ENCODE measurements around the gene PLB1.

- no peak for TF ChIP-seq POLR2AphosphoS5 (IDR thresholded peaks at IDR 0.05; ENCODE audit: low read depth, low read length)
- no peak for TF ChIP-seq POLR2A (IDR thresholded peaks at IDR 0.05; ENCODE audit: low read depth, low read length)
- TF ChIP-seq TAF1 (IDR thresholded peaks at IDR 0.05; ENCODE audit: borderline replicate concordance, low read depth, low read length): no peak
Observed at GRCh38 chr2:28620801-28621171, 124.9 kb downstream of the PLB1 start.

All from GM12892 (cell line).